ENCODE measurements around the gene REPIN1.

The REPIN1 gene

DNA sequence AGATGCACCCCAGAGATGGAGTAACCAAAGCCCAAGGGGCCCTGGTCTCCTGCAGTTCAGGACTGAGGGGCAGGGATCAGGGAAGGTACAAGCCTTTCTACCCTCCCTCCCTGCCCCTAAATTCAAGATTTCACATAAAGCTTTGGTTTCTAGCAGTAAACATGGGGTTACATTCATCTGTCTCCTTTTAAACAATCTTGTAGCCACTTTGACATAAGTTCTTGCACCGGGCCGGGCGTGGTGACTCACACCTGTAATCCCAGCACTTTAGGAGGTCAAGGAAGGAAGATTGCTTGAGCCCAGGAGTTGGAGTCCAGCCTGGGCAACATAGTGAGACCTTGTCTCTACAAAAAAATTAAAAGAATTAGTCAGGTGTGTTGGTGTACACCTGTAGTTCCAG lies 41.3 kb upstream of the REPIN1 start:
- Histone ChIP-seq H3K79me2 (ENCODE audit: insufficient read depth, low read length) (peaks cover 78% of the 10 kb centered on the region), H3K4me1 (ENCODE audit: insufficient read depth, low read length, poor library complexity, severe bottlenecking) (peaks cover 47% of the 10 kb centered on the region), H3K9me3 (ENCODE audit: insufficient read depth, low read depth, low read length) (no peaks in the 10 kb centered on the region), H3K9ac (ENCODE audit: low read depth, low read length, poor library complexity, severe bottlenecking) (peak overlapping the region; percentile 26), H3K4me3 (ENCODE audit: low read length, poor library complexity, severe bottlenecking) (no peak overlapping the region), H4K20me1 (ENCODE audit: insufficient read depth, low read length, poor library complexity, severe bottlenecking) (peaks cover 24% of the 10 kb centered on the region), H3K27me3 (ENCODE audit: insufficient read depth, low read length, poor library complexity, severe bottlenecking) (peaks cover 9% of the 10 kb centered on the region), H2AFZ (ENCODE audit: low read length) (no peak overlapping the region), H3F3A (ENCODE audit: low read depth) (no peaks in the 10 kb centered on the region), H3K9me2 (replicated peaks; ENCODE audit: low read depth, low read length) (no peaks in the 10 kb centered on the region), H3K4me2 (ENCODE audit: low read depth, low read length, poor library complexity, severe bottlenecking) (peak overlapping the region; percentile 98), H3K36me3 (ENCODE audit: insufficient read depth, low read length) (peaks cover 57% of the 10 kb centered on the region)
- TF ChIP-seq, protein P1, sequence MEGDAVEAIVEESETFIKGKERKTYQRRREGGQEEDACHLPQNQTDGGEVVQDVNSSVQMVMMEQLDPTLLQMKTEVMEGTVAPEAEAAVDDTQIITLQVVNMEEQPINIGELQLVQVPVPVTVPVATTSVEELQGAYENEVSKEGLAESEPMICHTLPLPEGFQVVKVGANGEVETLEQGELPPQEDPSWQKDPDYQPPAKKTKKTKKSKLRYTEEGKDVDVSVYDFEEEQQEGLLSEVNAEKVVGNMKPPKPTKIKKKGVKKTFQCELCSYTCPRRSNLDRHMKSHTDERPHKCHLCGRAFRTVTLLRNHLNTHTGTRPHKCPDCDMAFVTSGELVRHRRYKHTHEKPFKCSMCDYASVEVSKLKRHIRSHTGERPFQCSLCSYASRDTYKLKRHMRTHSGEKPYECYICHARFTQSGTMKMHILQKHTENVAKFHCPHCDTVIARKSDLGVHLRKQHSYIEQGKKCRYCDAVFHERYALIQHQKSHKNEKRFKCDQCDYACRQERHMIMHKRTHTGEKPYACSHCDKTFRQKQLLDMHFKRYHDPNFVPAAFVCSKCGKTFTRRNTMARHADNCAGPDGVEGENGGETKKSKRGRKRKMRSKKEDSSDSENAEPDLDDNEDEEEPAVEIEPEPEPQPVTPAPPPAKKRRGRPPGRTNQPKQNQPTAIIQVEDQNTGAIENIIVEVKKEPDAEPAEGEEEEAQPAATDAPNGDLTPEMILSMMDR (conservative IDR thresholded peaks at IDR 0.05; ENCODE audit: low read length) = no peak
- TF ChIP-seq EZH2phosphoT487 (IDR thresholded peaks at IDR 0.05; ENCODE audit: borderline replicate concordance) = no peak

DNA sequence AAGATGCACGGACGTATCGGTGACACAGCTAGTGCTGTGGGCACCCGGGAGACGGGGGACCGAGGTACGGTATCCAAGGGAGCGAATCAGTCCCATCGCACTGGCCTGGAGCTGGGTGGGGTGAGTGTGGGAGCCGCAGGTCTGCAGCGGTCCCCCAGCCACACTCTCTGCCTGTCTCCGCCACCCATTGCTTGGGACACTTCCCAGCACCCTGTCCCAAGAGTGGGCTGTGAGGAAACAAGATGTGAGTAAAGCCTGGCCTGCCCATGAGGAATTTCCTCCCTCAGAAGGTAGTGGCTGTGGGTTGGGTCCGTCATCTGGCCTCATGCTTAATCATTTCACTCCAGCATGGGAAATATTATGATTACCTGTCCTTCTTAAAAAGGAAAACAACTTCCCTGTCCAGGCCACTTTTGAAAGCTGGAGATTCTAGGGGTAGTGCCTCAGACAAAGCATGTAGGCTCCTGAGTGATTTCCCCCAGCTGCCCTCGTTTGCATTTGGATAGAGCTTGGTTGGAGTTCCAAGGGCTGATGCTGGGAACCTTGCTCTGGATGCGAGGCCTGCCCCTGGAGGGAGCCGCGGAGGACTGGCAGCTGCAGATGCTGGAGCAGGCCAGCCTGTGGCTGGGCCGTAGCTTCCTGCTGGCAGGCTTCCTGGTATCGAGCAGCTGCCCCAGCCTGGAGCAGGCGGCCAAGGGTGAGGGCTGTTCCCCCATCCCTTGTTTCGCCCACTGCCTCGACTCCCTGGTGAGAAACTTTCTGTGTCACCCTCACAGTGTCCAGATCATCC lies 39.1 kb upstream of the REPIN1 start:
- Histone ChIP-seq H4K20me1 (ENCODE audit: insufficient read depth, low read length, poor library complexity, severe bottlenecking) (peaks cover 22% of the 10 kb centered on the region), H3K9ac (ENCODE audit: low read depth, low read length, poor library complexity, severe bottlenecking) (no peak overlapping the region), H2AFZ (ENCODE audit: low read length) (no peak overlapping the region), H3K9me2 (replicated peaks; ENCODE audit: low read depth, low read length) (no peaks in the 10 kb centered on the region), H3F3A (ENCODE audit: low read depth) (no peaks in the 10 kb centered on the region), H3K4me1 (ENCODE audit: insufficient read depth, low read length, poor library complexity, severe bottlenecking) (peaks cover 36% of the 10 kb centered on the region), H3K4me3 (ENCODE audit: low read length, poor library complexity, severe bottlenecking) (no peak overlapping the region), H3K27me3 (ENCODE audit: insufficient read depth, low read length, poor library complexity, severe bottlenecking) (no peaks in the 10 kb centered on the region), H3K36me3 (ENCODE audit: insufficient read depth, low read length) (peaks cover 57% of the 10 kb centered on the region), H3K4me2 (ENCODE audit: low read depth, low read length, poor library complexity, severe bottlenecking) (no peak overlapping the region), H3K79me2 (ENCODE audit: insufficient read depth, low read length) (peaks cover 56% of the 10 kb centered on the region), H3K9me3 (ENCODE audit: insufficient read depth, low read depth, low read length) (no peaks in the 10 kb centered on the region)
- TF ChIP-seq, protein P1 (conservative IDR thresholded peaks at IDR 0.05; ENCODE audit: low read length) = no peak
- no peak for TF ChIP-seq EZH2phosphoT487 (IDR thresholded peaks at IDR 0.05; ENCODE audit: borderline replicate concordance)

DNA sequence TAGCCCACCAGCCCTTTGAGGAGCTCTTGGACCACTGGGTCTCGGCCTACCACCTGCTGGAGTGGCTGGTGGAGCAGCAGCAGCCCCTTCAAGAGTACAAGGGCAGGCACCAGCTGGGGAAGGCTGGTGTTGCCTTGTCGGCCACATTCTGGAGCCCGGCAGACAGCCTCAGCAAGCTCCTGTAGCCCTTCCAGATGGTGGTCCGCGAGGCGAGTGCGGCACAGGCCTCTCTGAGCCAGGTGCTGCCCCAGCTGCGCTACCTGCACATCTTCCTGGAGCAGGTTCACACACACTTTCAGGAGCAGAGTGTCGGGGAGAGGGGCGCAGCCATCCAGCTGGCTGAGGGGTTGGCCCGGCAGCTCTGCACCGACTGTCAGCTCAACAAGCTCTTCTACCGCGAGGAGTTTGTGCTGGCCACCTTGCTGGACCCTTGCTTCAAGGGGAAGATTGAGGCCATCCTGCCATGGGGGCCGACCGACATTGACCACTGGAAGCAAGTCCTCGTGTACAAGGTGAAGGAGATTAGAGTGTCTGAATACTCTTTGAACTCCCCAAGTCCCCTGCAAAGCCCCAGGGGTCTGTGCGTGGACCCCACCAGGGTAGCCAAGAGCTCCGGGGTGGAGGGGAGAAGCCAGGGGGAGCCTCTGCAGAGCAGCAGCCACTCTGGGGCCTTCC lies 38.3 kb upstream of the REPIN1 start:
- no peaks in the 10 kb centered on the region for H3K9me2 ChIP-seq (replicated peaks; ENCODE audit: low read depth, low read length)
- no peak overlapping the region for H3K4me2 ChIP-seq (ENCODE audit: low read depth, low read length, poor library complexity, severe bottlenecking)
- no peaks in the 10 kb centered on the region for H3K27me3 ChIP-seq (ENCODE audit: insufficient read depth, low read length, poor library complexity, severe bottlenecking)
- H3K9me3 ChIP-seq (ENCODE audit: insufficient read depth, low read depth, low read length) = no peaks in the 10 kb centered on the region
- H3K9ac ChIP-seq (ENCODE audit: low read depth, low read length, poor library complexity, severe bottlenecking) = no peak overlapping the region
- H3F3A ChIP-seq (ENCODE audit: low read depth) = no peaks in the 10 kb centered on the region
- no peak overlapping the region for H3K4me3 ChIP-seq (ENCODE audit: low read length, poor library complexity, severe bottlenecking)
- H3K79me2 ChIP-seq (ENCODE audit: insufficient read depth, low read length) = peaks cover 48% of the 10 kb centered on the region
- H3K36me3 ChIP-seq (ENCODE audit: insufficient read depth, low read length) = peaks cover 57% of the 10 kb centered on the region
- peaks cover 18% of the 10 kb centered on the region for H4K20me1 ChIP-seq (ENCODE audit: insufficient read depth, low read length, poor library complexity, severe bottlenecking)
- peaks cover 28% of the 10 kb centered on the region for H3K4me1 ChIP-seq (ENCODE audit: insufficient read depth, low read length, poor library complexity, severe bottlenecking)
- H2AFZ ChIP-seq (ENCODE audit: low read length) = no peak overlapping the region
- TF ChIP-seq, protein P1 (conservative IDR thresholded peaks at IDR 0.05; ENCODE audit: low read length) = no peak
- TF ChIP-seq EZH2phosphoT487 (IDR thresholded peaks at IDR 0.05; ENCODE audit: borderline replicate concordance) = no peak

All from Loucy (cell line).